Trophoblast cell (in vitro differentiated cells and primary cell): ENCODE measurements around the gene CTIF.

Experiments used
- DNase-seq, 2 donors: peaks; one replicate each; pipeline ENCODE4 v3.0.0-alpha.2; 2016
- H2AFZ ChIP-seq: 2 replicates; pipeline ENCODE4 v1.6.1; 2013; ENCODE audit warnings: low read length, moderate library complexity, mild to moderate bottlenecking; ENCODE audit not compliant: insufficient read depth, poor library complexity
- H2AK5ac ChIP-seq: 2 replicates; pipeline ENCODE4 v1.6.1; 2013; ENCODE audit warnings: mild to moderate bottlenecking, low read length
- H2BK120ac ChIP-seq: 2 replicates; pipeline ENCODE4 v1.6.1; 2013; ENCODE audit warnings: low read length, mild to moderate bottlenecking, moderate library complexity; ENCODE audit not compliant: insufficient read depth, poor library complexity
- H2BK12ac ChIP-seq: 2 replicates; pipeline ENCODE4 v1.6.1; 2013; ENCODE audit warnings: mild to moderate bottlenecking, low read length, moderate library complexity
- H2BK5ac ChIP-seq: 2 replicates; pipeline ENCODE4 v1.6.1; 2013; ENCODE audit warnings: low read length, low read depth, moderate library complexity, mild to moderate bottlenecking; ENCODE audit not compliant: poor library complexity
- H3K14ac ChIP-seq: 2 replicates; pipeline ENCODE4 v1.6.1; 2013; ENCODE audit warnings: mild to moderate bottlenecking, low read length
- H3K18ac ChIP-seq: 2 replicates; pipeline ENCODE4 v1.6.1; 2013; ENCODE audit warnings: mild to moderate bottlenecking, low read length
- H3K23ac ChIP-seq: 2 replicates; pipeline ENCODE4 v1.6.1; 2013; ENCODE audit warnings: low read length
- H3K27ac ChIP-seq: 2 replicates; pipeline ENCODE4 v1.5.1; 2013; ENCODE audit warnings: low read depth, mild to moderate bottlenecking, inconsistent platforms, low read length, moderate library complexity
- H3K27me3 ChIP-seq: 2 replicates; pipeline ENCODE4 v1.6.1; 2013; ENCODE audit warnings: inconsistent platforms, mild to moderate bottlenecking, low read length, moderate library complexity; ENCODE audit not compliant: insufficient read depth
- H3K36me3 ChIP-seq, 2 experiments: 1 replicate in 1 of 2; 2 replicates in 1 of 2; pipeline ENCODE4 v1.6.1; 2013; ENCODE audit warnings: low read length in 2 of 2, mild to moderate bottlenecking in 2 of 2, moderate library complexity in 1 of 2; ENCODE audit not compliant: insufficient read depth in 2 of 2, control insufficient read depth in 1 of 2
- H3K4ac ChIP-seq: 2 replicates; pipeline ENCODE4 v1.6.1; 2013; ENCODE audit warnings: low read depth, mild to moderate bottlenecking, low read length, moderate library complexity
- H3K4me1 ChIP-seq, 2 experiments: 1 replicate in 1 of 2; 2 replicates in 1 of 2; pipeline ENCODE4 v1.6.1; 2013; ENCODE audit warnings: low read length in 2 of 2, mild to moderate bottlenecking in 2 of 2, moderate library complexity in 1 of 2; ENCODE audit not compliant: insufficient read depth in 2 of 2, control insufficient read depth in 1 of 2
- H3K4me2 ChIP-seq: 2 replicates; pipeline ENCODE4 v1.6.1; 2013; ENCODE audit warnings: inconsistent platforms, mild to moderate bottlenecking, low read length, moderate library complexity
- H3K4me3 ChIP-seq: 2 replicates; pipeline ENCODE4 v1.5.1; 2013; ENCODE audit warnings: mild to moderate bottlenecking, low read depth, low read length, inconsistent platforms
- H3K79me1 ChIP-seq: one replicate; pipeline ENCODE4 v1.6.1; 2013; ENCODE audit warnings: low read length
- H3K79me2 ChIP-seq: 2 replicates; pipeline ENCODE4 v1.6.1; 2013; ENCODE audit warnings: low read length, mild to moderate bottlenecking; ENCODE audit not compliant: control insufficient read depth, insufficient read depth, poor library complexity
- H3K9ac ChIP-seq: 2 replicates; pipeline ENCODE4 v1.6.1; 2013; ENCODE audit warnings: mild to moderate bottlenecking, low read length
- H3K9me3 ChIP-seq: 2 replicates; pipeline ENCODE4 v1.6.1; 2013; ENCODE audit warnings: low read depth, mild to moderate bottlenecking, control low read depth, inconsistent platforms, low read length; ENCODE audit not compliant: insufficient read depth
- H4K12ac ChIP-seq: 2 replicates; pipeline ENCODE4 v1.6.1; 2013; ENCODE audit warnings: low read depth, mild to moderate bottlenecking, low read length, moderate library complexity
- H4K8ac ChIP-seq: 2 replicates; pipeline ENCODE4 v1.6.1; 2013; ENCODE audit warnings: low read depth, mild to moderate bottlenecking, low read length, moderate library complexity
- H4K91ac ChIP-seq: one replicate; pipeline ENCODE4 v1.6.1; 2013; ENCODE audit warnings: low read depth, mild to moderate bottlenecking, low read length, moderate library complexity
- WGBS: extraction: QIAGEN DNeasy Blood & Tissue Kit; methylation state at CpG from one replicate; pipeline ENCODE4 v1.1.7; 2013; ENCODE audit warnings: missing lambda C conversion rate; ENCODE audit not compliant: insufficient read length, insufficient coverage; ENCODE audit errors: extremely low coverage; 5-methylcytosine and 5-hydroxymethylcytosine counted together

Gene CTIF

DNA sequence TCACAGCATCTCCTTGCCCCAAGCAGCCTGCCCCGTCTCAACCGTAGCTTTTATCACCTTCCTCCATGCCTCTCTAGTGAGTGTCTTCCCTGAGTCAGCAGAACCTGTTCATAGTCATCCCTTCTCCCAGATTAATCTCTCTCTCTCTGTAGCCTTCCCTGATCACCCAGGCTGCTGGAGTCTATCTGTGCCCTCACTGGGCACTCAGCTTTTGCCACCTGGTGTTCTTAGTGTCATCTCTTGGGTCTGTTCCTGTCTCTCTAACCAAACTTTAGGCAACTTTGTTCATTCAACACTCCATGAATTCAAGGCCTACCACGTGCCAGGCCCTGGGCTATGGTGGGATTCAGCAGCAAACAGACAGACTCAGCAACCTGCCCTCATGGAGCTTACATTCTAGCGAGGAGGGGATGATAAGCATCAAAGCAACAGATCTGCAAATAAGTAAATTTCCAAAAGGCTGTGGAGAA lies 252.8 kb downstream of the CTIF start:
- Histone ChIP-seq H3K27me3 (no peaks in the 10 kb centered on the region), H3K14ac (peak overlapping the region; percentile 3), H2AK5ac (peak overlapping the region; percentile 13), H3K4me1 (peaks cover 47 to 60% of the 10 kb centered on the region in 2 experiments), H4K91ac (peak overlapping the region; percentile 42), H2BK12ac (no peak overlapping the region), H2BK120ac (peak overlapping the region; percentile 3), H3K79me1 (peaks cover 53% of the 10 kb centered on the region), H3K23ac (no peak overlapping the region), H4K8ac (no peak overlapping the region), H3K27ac (no peak overlapping the region), H3K18ac (no peak overlapping the region), H3K4me3 (no peak overlapping the region), H3K9me3 (no peaks in the 10 kb centered on the region), H3K79me2 (peaks cover 3% of the 10 kb centered on the region), H3K4me2 (no peak overlapping the region), H4K12ac (no peak overlapping the region), H2BK5ac (peak overlapping the region; percentile 25), H3K4ac (no peak overlapping the region), H2AFZ (no peak overlapping the region), H3K9ac (no peak overlapping the region), H3K36me3 (peaks cover 2 to 4% of the 10 kb centered on the region in 2 experiments)
- no peak for DNase-seq
- WGBS = no CpG with 5 or more reads among the region's 4 CpGs

DNA sequence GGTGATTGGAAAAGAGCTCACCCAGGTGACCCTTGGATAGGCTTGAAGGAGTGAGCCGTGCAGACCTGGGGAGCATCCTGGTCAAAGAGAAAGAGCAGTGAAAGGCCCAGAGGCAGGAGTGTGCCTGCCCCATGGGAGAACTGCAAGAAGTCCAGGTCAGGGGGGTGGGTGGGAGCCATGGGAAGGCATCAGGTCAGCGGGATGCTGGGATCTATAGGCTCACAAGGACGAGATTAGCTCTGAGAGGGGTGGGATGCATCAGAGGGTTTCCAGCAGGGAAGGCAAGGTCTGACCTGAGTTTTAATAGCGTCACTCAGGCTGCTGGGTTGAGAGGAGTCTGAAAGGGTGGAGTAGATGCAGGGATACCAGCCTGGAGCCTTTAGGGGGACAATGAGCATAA lies 253.3 kb downstream of the CTIF start:
- WGBS = no CpG with 5 or more reads among the region's 4 CpGs

DNA sequence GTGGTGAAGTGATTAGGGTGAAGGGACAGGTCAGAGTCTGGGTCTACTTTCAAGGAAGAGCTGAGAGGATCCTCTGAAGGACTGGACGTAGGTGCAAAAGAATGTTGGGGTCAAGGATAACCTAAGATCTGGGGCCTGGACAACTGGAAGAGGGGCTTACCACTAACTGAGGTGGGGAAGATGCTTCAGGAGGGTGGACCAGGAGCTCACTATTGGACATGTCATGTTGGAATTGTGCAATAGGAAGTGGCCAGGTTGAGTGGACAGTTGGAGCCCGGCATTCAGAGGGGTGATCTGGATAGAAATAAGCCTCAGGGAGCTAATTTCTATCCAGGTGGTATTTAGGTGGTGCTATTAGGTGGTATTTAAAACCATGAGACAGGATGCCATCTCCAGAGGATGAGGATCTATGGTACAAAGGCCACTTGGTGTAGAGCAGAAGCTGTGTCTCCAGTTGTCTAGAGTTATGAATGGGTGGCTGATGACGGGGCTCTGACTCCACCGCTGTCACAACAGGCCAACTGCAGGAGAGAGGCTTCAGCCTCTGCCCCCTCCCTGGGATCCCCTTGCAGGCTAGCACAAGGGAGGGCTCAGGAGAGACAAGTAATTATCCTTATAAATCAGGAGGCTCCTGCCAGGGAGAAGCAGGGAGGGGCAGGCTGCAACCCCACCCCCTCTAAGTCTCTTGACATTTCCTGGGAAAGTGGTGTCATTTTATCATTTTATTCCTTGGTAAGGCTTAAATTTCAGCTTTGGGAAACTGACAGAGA lies 254.0 kb downstream of the CTIF start:
- Histone ChIP-seq H4K8ac (no peak overlapping the region), H2AFZ (no peak overlapping the region), H3K36me3 (peaks cover 2 to 6% of the 10 kb centered on the region in 2 experiments), H2BK12ac (peak overlapping the region; percentile 80), H3K4me2 (no peak overlapping the region), H3K9me3 (no peaks in the 10 kb centered on the region), H4K91ac (peak overlapping the region; percentile 42), H3K27me3 (no peaks in the 10 kb centered on the region), H2BK5ac (no peak overlapping the region), H4K12ac (no peak overlapping the region), H3K23ac (no peak overlapping the region), H3K4me1 (peaks cover 38 to 49% of the 10 kb centered on the region in 2 experiments), H2BK120ac (peak overlapping the region; percentile 29), H3K79me2 (peaks cover under 1% of the 10 kb centered on the region), H3K18ac (no peak overlapping the region), H3K9ac (no peak overlapping the region), H3K27ac (no peak overlapping the region), H3K4me3 (no peak overlapping the region), H2AK5ac (peak overlapping the region; percentile 13), H3K79me1 (peaks cover 44% of the 10 kb centered on the region), H3K14ac (peak overlapping the region; percentile 19), H3K4ac (no peak overlapping the region)
- no peak for DNase-seq
- WGBS = no CpG with 5 or more reads among the region's 4 CpGs

More for the DNA sequence above, 253.3 kb downstream of the CTIF start:
- Histone ChIP-seq H2AFZ (no peak overlapping the region), H2BK5ac (no peak overlapping the region), H3K27me3 (no peaks in the 10 kb centered on the region), H3K18ac (peak overlapping the region; percentile 37), H3K23ac (no peak overlapping the region), H3K79me2 (peaks cover 3% of the 10 kb centered on the region), H3K27ac (no peak overlapping the region), H3K4me2 (no peak overlapping the region), H4K12ac (no peak overlapping the region), H3K36me3 (peaks cover 2 to 6% of the 10 kb centered on the region in 2 experiments), H3K14ac (no peak overlapping the region), H3K9me3 (no peaks in the 10 kb centered on the region), H3K4me1 (peaks cover 42 to 55% of the 10 kb centered on the region in 2 experiments), H3K4me3 (no peak overlapping the region), H4K91ac (peak overlapping the region; percentile 42), H2BK12ac (no peak overlapping the region), H3K9ac (no peak overlapping the region), H3K4ac (no peak overlapping the region), H3K79me1 (peaks cover 48% of the 10 kb centered on the region), H2AK5ac (peak overlapping the region; percentile 13), H2BK120ac (peak overlapping the region; percentile 3), H4K8ac (no peak overlapping the region)
- no peak for DNase-seq

DNA sequence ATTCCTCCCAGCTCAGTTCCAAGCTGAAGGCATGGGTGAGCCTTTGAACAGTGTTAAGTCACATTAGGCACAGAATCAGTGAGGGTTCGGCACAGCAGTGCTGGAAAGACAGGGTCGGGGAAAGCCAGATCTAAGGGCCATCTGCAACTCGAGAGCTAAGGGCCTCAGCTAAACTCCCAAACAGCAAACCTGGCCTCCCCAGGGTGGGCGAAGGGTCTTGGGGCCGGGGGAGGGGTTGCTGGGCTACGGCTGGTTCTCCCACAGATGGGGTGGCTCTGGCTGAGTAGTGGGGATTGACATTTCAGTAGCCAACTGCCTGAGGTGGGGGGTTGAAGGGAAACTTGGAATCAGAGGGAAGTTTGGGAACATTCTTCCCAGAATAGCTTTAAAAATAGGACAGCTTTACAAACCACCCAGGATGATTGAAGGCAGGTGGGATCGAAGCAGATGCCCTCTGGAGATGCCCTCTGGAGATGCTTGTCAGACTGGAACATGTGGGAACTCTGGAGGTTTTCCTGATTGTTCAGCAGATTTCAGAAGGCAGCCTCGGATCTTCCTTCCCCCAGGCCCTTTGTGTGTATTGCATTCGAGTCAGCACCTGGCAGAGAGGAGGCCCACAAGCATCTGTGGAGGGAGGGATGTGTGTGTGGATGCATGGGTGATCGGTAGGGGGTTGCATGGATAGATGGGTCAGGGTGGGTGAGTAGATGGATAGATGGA lies 255.6 kb downstream of the CTIF start:
- Histone ChIP-seq H3K27ac (peak overlapping the region; percentile 44), H4K12ac (no peak overlapping the region), H3K27me3 (no peaks in the 10 kb centered on the region), H3K9me3 (no peaks in the 10 kb centered on the region), H2AFZ (no peak overlapping the region), H2AK5ac (peak overlapping the region; percentile 51), H3K4me2 (no peak overlapping the region), H2BK120ac (peak overlapping the region; percentile 62), H3K18ac (peak overlapping the region; percentile 6), H3K4me3 (no peak overlapping the region), H3K4me1 (peaks cover 29 to 37% of the 10 kb centered on the region in 2 experiments), H3K79me1 (peaks cover 31% of the 10 kb centered on the region), H3K14ac (peak overlapping the region; percentile 81), H3K79me2 (no peaks in the 10 kb centered on the region), H2BK5ac (peak overlapping the region; percentile 49), H4K91ac (peak overlapping the region; percentile 53), H3K9ac (no peak overlapping the region), H3K23ac (no peak overlapping the region), H4K8ac (peak overlapping the region; percentile 45), H3K36me3 (peaks cover 2 to 6% of the 10 kb centered on the region in 2 experiments), H2BK12ac (peak overlapping the region; percentile 68), H3K4ac (peak overlapping the region; percentile 41)
- WGBS = no CpG with 5 or more reads among the region's 10 CpGs
- DNase-seq = no peak
